HG03108 (cell line): ENCODE measurements around the gene SRSF2.
A peak's percentile ranks its signal among the peaks of the same experiment; 100 is the strongest.
"Not testable (repeated sequence)": the region's sequence is repeated elsewhere in the genome, so short reads cannot be mapped to it uniquely, and the experiment has no call there.

Source experiments
- ATAC-seq: cut with Tn5 transposase; IDR thresholded peaks from one replicate; pipeline ENCODE4 v1.9.1; 2021; ENCODE audit warnings: moderate library complexity; ENCODE audit not compliant: unreplicated experiment

SRSF2 gene

DNA sequence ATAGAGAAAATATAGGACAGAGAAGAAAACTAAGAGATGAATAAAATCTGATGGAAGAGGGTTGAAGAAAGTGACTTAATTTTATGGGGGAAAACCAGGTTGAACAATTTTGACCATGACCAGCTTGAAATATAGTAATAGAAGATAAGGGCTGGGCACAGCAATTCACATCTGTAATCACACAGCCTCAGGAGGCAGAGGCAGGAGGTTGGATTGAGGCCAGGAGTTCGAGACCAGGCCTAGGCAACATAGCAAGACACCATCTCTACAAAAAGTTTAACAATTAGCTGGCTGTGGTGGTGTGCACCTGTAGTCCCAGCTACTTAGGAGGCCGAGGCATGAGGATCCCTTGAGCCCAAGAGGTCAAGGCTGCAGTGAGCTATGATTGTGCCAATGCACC is 35.1 kb downstream of the SRSF2 start:
- no peak for ATAC-seq

- ATAC-seq: no peak
These were observed 35.6 kb downstream of the SRSF2 start for GRCh38 chr17:76701471-76701967.

- no peak for ATAC-seq
These were observed 36.3 kb downstream of the SRSF2 start for GRCh38 chr17:76700617-76701470.

- no peak for ATAC-seq
These were observed 36.9 kb downstream of the SRSF2 start for GRCh38 chr17:76700270-76700616.

DNA sequence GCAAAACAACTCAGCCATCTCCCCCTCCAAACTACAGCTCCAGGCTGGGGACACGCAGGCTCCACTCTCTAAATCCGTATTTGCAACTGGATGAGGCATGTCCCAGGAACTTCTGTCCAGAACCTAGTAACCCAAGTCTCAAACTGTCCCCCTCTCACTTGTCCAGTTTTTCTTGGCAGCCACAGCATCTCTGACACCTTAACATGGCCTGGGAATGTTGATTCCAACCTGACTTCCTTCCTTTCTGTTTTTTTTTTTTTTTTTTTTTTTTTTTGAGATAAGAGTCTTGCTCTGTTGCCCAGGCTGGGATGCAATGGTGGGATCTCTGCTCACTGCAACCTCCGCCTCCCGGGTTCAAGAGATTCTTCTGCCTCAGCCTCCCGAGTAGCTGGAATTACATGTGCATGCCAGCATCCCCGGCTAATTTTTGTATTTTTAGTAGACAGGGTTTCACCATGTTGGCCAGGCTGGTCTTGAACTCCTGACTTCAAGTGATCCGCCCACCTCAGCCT is 38.6 kb downstream of the SRSF2 start:
- not testable (repeated sequence) for ATAC-seq

- ATAC-seq: no peak
These were observed 39.2 kb downstream of the SRSF2 start for GRCh38 chr17:76697702-76698465.

GRCh38 chr17:76696763-76697701 is 40.1 kb downstream of the SRSF2 start:
- ATAC-seq: peak; percentile 85

DNA sequence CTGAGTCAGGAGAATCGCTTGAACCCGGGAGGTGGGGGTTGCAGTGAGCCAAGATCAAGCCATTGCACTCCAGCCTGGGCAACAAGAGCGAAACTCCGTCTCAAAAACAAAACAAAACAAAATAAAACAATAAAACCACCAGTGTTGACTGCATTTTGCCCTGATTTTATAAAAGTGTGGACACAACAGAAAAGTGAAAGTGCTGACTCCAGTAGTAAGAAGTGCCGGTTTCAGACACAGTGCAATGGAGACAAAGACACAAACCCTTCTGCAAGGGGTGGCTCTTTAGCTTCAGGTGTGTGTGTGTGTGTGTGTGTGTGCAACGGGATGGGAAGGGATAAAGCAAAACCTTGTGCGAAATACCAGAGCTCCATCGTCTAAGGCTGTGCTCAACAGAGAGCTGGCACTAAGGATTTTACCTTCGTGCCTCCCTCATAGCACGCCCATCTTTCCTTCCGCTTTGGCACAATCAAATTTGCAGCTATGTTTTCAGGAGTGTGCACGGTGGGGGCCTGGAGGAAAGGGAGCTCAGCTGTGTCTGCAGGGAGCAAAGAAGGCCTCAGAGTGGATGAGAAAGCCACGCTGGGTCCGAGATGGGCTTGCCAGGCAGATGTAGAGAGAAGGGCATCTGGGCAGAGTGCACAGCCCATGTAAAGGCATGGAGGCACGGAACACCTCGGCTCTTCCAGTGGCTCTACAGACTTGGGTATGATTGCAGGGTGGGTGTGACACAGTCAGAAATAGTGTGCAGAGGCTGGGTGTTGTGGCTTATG is 41.9 kb downstream of the SRSF2 start:
- no peak for ATAC-seq

GRCh38 chr17:76691379-76692191 is 45.5 kb downstream of the SRSF2 start:
- no peak for ATAC-seq

DNA sequence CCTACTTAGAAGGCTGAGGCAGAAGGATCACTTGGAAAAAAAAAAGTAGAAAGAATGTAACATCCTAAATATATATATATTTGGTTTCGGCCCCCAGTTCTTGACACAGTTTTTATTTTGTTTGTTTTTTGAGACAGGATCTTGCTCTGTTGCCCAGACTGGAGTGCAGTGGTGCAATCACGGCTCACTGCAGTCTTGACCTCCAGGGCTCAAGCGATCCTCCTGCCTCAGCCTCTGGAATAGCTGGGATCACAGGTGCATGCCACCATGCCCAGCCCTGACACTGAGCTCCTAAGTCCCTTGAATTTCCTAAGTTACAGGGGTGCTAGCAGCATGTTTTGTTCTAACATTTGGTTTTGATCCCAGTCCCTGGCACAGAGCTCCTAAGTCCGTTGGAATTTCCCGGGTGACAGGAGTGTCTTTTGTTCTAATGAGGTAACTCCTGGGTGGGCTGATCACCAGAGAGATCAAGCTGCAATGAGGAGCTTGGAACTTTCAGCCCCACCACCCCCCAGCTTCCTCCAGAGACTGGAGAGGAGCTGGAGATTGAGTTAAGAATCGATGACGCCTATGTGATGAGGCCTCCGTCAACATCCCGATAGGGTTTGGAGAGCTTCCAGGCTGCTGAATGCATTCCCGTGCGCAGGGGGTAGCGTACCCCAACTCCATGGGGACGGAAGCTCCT is 46.4 kb downstream of the SRSF2 start:
- ATAC-seq: no peak

DNA sequence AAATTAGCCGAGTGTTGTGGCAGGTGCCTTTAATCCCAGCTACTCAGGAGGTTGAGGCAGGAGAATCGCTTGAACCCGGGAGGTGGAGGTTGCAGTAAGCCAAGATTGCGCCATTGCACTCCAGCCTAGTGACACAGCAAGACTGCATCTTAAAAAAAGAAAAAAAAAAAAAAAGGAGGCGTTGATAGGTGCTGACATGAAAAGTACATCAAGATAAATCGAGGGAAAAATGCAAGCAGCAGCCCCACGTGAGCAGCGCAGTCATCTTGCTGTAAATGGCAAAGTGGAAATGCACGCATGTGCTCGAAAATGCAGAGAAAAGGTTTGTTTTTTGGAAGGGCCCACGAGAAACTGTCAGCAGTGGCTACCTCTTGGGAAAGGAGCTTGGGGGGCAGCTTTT is 47.3 kb downstream of the SRSF2 start:
- ATAC-seq: no peak

GRCh38 chr17:76688165-76688622 is 48.9 kb downstream of the SRSF2 start:
- ATAC-seq: no peak

GRCh38 chr17:76687298-76688164 is 49.6 kb downstream of the SRSF2 start:
- no peak for ATAC-seq

DNA sequence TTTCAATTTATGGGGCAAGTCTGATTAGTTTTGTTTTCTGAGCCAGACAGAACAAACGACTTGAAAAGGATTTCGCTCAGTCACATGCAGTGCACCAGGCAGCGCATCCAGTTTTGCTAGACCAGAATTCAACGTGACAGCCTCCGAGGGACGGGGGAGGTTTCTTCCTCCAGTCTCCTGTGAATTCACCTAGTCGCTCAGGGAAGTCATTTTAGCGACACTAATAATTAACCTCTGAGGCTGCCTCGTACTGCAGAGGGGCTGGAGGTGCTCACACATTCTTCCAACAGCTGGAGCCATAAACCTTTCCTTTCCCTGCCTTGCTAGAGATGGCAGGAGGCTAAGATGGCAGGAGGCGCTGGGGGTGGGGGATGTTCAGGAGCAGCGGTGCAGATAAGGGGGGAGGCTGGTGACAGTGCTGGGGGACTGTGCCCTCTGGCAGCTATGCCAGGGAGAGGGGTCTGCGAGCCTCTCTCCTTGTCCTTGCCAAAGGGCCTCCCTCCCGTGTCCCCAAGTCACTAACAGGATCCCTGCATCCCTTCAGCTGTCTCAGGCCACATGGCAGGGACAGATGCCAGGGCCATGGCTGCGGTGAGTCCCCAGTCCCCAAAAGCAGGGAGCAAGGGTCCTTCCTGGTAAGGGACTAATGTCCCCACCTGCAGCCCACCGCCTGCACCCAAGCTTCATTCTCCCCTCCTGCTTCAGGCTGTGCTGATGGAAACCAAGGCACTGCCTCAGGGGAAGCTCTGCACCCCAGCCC is 50.4 kb downstream of the SRSF2 start:
- no peak for ATAC-seq

- no peak for ATAC-seq
These were observed 51.3 kb downstream of the SRSF2 start for GRCh38 chr17:76685846-76686245.

DNA sequence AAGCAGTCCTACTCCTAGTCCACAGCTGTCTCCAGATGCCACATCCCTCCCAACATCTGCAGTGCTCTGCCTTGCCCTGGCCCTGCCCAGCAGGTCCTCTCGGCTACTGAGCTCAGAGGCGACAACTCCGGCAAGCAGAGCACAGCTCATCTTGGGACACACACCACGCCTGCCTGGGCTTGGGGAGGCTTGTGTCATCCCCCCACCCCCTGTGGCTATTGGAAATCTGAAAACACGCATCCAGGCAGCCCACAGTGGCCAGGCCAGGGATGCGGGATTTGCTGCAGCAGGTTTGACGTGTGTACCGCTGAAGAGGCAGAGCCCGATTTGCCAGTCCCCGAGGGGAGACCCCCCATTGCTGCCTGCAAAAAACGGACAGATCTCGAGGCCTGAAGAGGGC is 51.8 kb downstream of the SRSF2 start:
- ATAC-seq: no peak

- no peak for ATAC-seq
These were observed 52.4 kb downstream of the SRSF2 start for GRCh38 chr17:76684756-76685155.
